ENCODE data around the gene PDE4D.

Gene PDE4D

GRCh38 chr5:59285300-59286016, 608.1 kb downstream of the PDE4D start:
- no peak for DNase-seq (ENCODE audit: low read depth)

DNA sequence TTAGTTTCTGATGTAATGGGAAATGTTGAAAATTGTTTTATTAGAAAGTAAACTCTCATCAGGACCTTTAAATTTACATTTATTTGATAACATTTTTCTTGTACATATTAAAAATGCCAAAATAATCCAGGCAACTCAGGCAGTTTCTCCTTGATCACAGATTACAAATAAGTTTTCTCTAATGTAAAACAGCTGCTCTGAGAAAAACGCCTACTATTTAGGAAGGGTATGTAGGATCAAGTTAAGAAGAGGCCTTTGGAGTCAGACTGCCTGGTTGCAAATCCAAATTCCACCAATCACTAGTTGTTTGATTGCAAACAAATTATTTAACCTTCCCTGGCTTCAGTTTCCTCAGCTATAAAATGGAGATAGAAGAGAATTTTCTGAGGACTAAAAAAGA, 610.8 kb downstream of the PDE4D start:
- no peak for DNase-seq (ENCODE audit: low read depth)

DNA sequence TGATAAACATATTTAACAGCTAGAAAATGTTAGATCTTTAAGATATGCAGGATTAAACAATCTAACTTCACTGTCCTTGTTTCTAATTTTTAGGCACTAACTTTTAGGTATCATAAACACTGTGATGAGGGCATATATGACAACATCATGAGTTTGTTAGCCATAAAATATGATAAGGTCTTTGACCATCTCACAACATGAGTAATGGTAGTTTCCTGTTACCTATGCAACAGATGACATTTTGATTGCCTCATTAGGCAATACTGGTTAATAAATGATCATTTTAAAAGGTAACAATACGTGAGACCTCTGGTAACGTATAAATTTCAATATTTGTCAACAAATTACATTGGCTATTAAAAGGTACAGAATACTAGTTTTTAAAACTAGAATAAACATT, 613.5 kb downstream of the PDE4D start:
- no peak for DNase-seq (ENCODE audit: low read depth)

GRCh38 chr5:59276917-59277372, 616.6 kb downstream of the PDE4D start:
- no peak for DNase-seq (ENCODE audit: low read depth)

DNA sequence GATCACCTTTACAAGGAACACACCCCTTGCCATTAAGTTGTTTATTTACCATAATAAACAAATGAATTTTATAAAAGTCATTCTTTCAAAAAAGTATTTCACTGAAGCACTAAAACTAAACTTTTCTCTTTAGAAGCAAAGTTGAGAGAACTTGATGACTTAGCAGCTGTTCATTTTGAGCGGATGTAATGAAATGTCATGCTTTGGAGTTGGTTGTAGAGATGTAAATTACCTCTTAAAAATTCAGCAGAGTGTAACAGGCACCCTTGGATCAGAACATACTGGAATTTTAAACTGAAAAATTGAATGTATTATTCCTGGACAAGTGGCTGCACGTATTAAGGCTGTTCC, 617.2 kb downstream of the PDE4D start:
- DNase-seq (ENCODE audit: low read depth) = no peak

DNA sequence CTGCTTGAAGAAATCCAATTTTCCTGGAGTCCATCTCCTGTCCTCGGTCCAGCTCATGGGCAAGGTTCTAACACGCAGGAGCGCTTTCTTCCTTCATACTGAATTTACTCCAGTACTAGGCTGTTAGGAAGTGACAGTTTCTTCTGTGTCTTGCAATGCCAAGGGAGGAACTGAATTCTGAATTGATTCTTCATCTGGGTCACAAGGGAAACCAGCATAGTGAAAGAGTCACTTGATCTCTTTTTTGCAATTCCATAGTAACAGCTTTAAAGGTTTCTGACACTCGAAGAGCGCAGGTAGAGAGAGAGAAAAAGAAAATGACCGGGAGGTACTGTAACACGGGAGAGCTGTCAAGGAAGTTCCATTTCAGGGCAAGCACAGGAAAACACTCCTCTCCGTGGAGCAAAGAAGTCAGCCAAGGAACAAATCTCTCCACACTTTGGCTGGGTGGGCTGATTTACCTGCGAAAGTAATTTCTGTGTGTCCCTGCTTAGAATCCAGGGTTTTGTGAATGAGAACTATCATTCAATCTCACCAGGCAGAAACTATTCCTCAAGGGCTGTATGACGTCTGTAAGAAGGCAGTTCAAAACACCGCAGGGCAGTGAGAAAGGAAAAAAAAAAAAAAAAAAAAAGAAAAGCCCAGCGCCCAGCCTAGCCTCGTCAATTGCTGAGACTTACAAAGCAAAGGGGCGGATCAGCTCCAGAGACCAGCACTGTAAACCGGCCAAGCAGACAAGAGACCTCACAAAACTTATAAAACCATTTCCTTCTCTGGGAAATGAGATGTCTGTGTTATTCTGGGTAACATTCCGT, 617.8 kb downstream of the PDE4D start:
- no peak for DNase-seq (ENCODE audit: low read depth)

- DNase-seq (ENCODE audit: low read depth) = no peak
Observed at GRCh38 chr5:59275170-59275509, 618.4 kb downstream of the PDE4D start.

DNA sequence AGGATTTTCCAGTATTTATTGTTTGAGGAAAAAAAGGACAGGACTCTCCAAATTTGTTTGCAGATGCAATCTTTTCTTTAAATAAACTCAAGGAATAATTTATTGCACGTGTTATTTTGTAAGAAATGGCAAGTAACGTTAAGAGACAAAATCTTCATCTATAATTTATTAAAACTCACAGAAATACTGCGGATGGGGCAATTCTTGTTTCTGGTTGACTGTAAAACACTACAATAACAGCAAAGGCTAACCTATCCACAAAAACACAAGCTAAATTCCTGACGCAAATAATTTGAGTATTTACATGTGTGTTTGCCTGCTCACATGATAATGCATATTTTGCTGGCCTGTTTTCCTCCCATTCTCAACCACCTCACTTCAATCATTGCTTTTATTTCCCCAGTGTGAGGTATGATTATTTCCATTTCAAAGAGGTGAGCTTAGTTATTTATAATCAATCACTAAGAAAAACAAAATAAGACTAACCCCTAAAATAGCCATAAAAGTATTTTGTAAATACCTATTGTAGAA, 619.4 kb downstream of the PDE4D start:
- no peak for DNase-seq (ENCODE audit: low read depth)

DNA sequence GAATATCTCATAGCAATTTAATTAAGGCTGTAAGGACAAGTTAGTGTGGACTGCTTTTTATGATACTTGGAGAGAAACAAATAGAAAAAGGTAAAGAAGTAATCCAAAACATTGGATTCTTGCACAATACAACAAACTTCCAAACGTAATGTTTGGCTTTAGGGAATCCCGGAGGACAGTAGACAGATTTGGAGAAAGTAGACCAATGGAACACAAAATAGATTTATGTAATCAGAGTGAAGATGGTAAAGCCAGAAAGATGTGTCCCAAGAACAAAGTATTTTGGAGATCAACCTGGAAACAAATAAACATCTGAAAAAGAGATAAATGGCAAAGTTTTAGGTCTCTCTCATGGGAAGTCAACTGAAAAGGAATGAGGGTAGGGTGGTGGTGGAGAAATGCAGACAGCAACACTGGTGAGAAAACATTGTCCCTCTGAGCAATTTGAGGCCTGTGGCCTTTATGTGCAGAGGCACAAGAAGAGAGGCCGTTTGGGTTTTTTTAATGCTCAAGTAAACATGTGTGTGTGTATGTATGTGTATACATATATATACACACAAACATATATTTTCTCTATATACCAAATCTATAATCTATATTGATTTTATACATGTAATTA, 620.6 kb downstream of the PDE4D start:
- DNase-seq (ENCODE audit: low read depth) = no peak

GRCh38 chr5:59268756-59269415, 624.6 kb downstream of the PDE4D start:
- DNase-seq (ENCODE audit: low read depth) = no peak

DNA sequence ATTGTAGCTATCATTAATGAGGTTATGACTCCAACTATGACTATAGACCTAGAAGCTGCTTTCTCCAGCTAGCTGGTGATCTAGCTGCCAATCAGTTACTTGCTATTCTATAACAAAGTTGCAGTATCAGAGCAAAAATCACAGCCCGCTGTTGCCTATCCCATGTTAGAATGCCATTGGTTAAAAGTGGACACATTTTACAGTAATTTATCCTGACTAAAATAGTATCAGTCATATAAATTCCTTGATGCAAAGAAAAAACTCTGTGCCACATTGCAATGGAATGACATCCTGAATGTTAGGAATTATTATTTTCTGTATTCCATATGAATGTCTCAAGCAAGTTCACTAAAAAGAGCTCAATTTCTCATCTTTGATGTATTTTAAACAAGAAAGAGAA, 626.5 kb downstream of the PDE4D start:
- DNase-seq (ENCODE audit: low read depth) = no peak

DNA sequence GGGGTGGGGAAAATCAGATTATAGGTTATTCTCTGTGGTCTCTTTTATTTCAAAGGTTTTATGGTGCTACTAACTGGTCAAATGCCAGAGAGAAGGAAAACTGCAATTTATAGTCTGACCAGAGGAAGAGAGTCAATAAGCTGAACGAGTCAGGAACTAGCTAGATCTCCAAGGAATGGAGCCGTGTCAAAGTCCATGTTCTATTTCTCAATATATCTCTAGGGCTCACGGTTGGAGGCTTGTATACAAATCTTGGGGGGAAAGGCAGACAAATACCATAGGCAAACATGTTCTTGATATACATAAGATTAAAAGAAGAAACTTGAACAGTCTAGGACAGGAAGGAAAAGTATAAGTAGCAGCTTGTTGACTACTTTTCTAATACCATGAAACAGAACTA, 627.1 kb downstream of the PDE4D start:
- no peak for DNase-seq (ENCODE audit: low read depth)

DNA sequence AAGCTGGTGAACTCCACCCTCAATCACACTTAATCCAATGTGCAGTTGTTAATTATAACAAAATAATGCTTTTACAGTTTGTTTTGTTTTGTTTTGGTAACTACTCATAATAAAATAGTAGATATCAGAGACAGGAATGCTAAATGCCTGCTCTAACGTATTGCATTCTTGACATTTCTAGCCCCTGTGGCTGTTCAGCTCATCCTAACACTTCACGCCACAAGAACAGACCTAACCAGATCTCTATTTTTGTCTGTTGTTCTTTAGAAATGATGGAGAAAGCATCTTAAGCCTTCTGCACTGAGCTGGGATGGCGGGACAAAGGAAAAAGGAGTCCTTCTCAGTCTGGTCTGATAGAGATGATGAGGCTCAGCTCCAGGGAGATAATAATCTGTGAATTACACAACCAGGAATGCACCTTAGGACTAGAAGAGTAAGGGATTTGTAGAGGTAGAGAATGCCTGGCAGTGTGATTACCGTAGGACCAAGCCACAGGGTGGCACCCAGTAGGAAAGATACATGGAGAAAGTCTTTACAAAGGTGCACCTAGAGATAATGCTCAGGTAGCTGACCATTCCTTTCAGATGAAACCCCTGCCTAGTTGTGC, 628.8 kb downstream of the PDE4D start:
- no peak for DNase-seq (ENCODE audit: low read depth)

- no peak for DNase-seq (ENCODE audit: low read depth)
Observed at GRCh38 chr5:59264013-59264412, 629.5 kb downstream of the PDE4D start.

GRCh38 chr5:59261969-59262368, 631.6 kb downstream of the PDE4D start:
- no peak for DNase-seq (ENCODE audit: low read depth)

- DNase-seq (ENCODE audit: low read depth) = no peak
Observed at GRCh38 chr5:59260973-59261372, 632.6 kb downstream of the PDE4D start.

- no peak for DNase-seq (ENCODE audit: low read depth)
Observed at GRCh38 chr5:59260200-59260599, 633.3 kb downstream of the PDE4D start.

GRCh38 chr5:59259237-59259636, 634.3 kb downstream of the PDE4D start:
- DNase-seq (ENCODE audit: low read depth) = no peak

- no peak for DNase-seq (ENCODE audit: low read depth)
Observed at GRCh38 chr5:59257488-59258400, 635.8 kb downstream of the PDE4D start.

DNA sequence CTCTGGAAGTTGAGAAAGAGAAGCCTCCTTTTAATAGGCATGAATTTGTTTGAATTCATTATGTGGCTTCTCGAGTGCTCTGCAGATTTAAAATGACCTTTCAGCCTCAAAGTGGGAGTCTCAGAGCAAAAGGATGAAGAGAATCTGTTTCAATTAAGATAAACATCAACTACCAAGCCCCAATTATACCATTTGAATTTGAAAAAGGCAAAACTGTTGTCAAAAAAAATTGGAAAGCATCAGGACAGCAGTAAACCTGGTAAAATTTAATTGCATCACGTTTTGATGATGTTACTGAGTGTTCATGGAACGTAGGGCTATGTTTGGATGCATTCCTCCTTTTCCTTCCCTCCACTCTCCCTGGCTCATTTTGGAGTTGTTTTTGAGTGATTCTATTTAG, 637.2 kb downstream of the PDE4D start:
- no peak for DNase-seq (ENCODE audit: low read depth)

All from T follicular helper cell (primary cell).